ENCODE results near the gene TMEM14C.
"Not testable (repeated sequence)": the region's sequence is repeated elsewhere in the genome, so short reads cannot be mapped to it uniquely, and the experiment has no call there.

The TMEM14C gene

DNA sequence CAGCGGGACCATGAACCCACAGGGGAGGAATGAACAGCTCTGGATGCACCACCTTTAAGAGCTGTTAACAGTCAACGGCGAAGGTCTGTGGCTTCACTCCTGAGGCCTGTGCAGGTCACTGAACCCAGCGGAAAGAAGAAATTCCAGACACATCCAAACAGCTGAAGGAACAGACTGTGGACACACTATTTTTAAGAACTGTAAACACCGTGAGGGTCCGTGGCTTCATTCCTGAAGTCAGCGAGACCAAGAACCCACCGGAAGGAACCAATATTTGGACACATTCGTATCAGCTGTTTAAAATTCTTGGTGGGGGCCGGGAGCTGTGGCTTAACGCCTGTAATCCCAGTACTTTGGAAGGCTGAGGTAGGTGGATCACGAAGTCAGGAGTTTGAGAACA, 19.4 kb downstream of the TMEM14C start:
- TF ChIP-seq, protein P1, sequence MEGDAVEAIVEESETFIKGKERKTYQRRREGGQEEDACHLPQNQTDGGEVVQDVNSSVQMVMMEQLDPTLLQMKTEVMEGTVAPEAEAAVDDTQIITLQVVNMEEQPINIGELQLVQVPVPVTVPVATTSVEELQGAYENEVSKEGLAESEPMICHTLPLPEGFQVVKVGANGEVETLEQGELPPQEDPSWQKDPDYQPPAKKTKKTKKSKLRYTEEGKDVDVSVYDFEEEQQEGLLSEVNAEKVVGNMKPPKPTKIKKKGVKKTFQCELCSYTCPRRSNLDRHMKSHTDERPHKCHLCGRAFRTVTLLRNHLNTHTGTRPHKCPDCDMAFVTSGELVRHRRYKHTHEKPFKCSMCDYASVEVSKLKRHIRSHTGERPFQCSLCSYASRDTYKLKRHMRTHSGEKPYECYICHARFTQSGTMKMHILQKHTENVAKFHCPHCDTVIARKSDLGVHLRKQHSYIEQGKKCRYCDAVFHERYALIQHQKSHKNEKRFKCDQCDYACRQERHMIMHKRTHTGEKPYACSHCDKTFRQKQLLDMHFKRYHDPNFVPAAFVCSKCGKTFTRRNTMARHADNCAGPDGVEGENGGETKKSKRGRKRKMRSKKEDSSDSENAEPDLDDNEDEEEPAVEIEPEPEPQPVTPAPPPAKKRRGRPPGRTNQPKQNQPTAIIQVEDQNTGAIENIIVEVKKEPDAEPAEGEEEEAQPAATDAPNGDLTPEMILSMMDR (IDR thresholded peaks at IDR 0.05; ENCODE audit: control extremely low read depth, extremely low read depth, low read depth, missing control alignments), result no peak
- no peak for DNase-seq (ENCODE audit: extremely low spot score)
- POLR2A ChIA-PET, result no interaction called here
- CTCF ChIA-PET, result interaction anchor here (0.7 to 2.4 kb wide), 5 partner anchors 9 to 21 kb away, joined by 3 to 8 read pairs (median 3); no protein-coding TSS in a partner anchor

- DNase-seq (ENCODE audit: extremely low spot score), result no peak
- ChIA-PET POLR2A (no interaction called here), CTCF (interaction anchor here (1.1 kb wide), 1 partner anchor 31 kb away, joined by 3 read pairs; no protein-coding TSS in a partner anchor)
- TF ChIP-seq, protein P1 (IDR thresholded peaks at IDR 0.05; ENCODE audit: control extremely low read depth, extremely low read depth, low read depth, missing control alignments), result no peak
These were observed 20.6 kb downstream of the TMEM14C start for GRCh38 chr6:10743515-10743914.

DNA sequence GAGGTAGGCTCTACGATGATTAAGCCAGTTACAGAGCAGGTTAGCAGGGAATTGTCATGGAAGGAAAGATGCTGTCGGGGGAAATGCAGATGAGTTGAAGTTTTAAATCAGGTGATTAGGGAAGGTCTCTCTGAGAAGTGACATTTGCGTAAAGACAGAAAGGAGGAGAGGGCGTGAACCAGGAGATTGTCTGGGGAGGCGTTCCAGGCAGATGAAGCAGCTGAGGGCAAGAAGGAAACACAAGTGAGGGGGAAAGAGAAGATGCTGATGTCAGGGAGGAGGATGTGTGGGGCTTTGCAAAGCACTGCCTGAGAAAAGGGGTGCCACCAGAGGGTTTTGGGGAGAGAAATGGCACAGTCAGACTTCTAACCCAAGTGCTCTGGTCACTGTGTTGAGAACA, 22.2 kb downstream of the TMEM14C start:
- TF ChIP-seq, protein P1 (IDR thresholded peaks at IDR 0.05; ENCODE audit: control extremely low read depth, extremely low read depth, low read depth, missing control alignments), result no peak
- DNase-seq (ENCODE audit: extremely low spot score), result no peak
- POLR2A ChIA-PET, result no interaction called here
- CTCF ChIA-PET, result interaction anchor here (6.2 kb wide), 1 partner anchor 13 kb away, joined by 35 read pairs; no protein-coding TSS in a partner anchor

- ChIA-PET POLR2A (interaction anchor here (1.1 kb wide), 1 partner anchor 27 kb away, joined by 8 read pairs; no protein-coding TSS in a partner anchor), CTCF (interaction anchor here (1.0 to 6.2 kb wide), 5 partner anchors 11 to 47 kb away, joined by 3 to 35 read pairs (median 3); partner anchors contain the start of gene TMEM14C)
- TF ChIP-seq, protein P1 (IDR thresholded peaks at IDR 0.05; ENCODE audit: control extremely low read depth, extremely low read depth, low read depth, missing control alignments), result no peak
- no peak for DNase-seq (ENCODE audit: extremely low spot score)
These were observed 24.0 kb downstream of the TMEM14C start for GRCh38 chr6:10746915-10747250.

DNA sequence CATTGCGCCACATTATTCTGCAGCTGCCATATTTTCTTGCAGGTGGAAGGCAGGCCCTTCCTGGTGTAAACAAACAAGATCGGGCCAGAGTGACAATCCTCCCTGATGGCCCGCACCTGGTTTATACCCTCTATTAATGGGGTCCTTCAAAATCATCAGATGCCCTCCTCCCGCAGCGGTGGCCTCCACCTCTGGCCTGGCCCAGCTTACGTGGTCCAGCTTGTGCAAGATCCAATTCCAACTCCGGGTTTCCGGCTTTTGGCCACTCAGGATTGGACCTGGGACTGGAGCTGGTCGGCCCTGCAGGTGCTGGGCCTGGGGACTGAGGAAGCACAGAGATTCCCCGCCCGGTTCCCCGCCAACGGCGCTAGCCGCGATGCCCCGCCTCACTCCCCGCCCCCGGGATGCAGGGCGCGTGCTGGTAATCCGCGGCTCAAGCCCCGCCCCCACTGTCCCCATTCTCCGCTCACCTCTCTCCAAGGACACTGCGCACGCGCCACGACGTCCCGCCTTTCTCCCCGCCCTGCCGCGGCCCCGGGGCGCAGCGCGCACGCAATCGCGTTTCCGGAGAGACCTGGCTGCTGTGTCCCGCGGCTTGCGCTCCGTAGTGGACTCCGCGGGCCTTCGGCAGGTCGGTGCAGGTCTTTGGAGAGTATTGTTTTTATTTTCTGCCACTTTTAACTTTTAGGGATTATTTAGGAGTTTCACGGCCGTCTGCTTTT, 24.5 kb downstream of the TMEM14C start, which contains the start of gene TMEM14B:
Gene TMEM14B, plus strand, starts transcription at position 555 of the 722 bp plus-strand sequence. CDS start 1,441 bp downstream, outside the sequence.
- ChIA-PET POLR2A (interaction anchor here (1.1 kb wide), 1 partner anchor 27 kb away, joined by 8 read pairs; no protein-coding TSS in a partner anchor), CTCF (interaction anchor here (1.3 to 6.2 kb wide), 4 partner anchors 11 to 53 kb away, joined by 3 to 35 read pairs (median 6); partner anchors contain the start of gene TMEM14C)
- TF ChIP-seq, protein P1 (IDR thresholded peaks at IDR 0.05; ENCODE audit: control extremely low read depth, extremely low read depth, low read depth, missing control alignments), result no peak
- peak; percentile 100 for DNase-seq (ENCODE audit: extremely low spot score)

DNA sequence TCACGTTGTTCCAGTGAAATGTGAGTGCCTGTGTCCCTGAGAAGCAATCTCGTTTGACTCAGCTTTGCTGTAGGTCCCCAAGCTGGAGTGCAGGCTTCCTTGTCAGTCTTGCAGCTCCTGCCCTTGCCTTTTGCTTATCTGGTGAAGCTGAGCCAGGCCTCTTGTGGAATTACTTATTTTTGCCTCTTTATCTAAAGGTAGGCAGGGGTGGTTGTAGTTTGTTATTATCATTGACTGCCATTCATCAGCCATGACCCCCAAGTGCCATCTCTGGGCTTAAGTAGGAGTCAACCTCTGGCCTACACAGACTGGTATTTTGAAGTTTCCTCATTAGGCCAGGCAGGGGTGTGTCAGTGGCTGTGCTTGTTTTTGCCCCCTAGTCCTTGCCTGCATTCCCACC, 26.9 kb downstream of the TMEM14C start:
- no peak for DNase-seq (ENCODE audit: extremely low spot score)
- TF ChIP-seq, protein P1 (IDR thresholded peaks at IDR 0.05; ENCODE audit: control extremely low read depth, extremely low read depth, low read depth, missing control alignments), result no peak
- CTCF ChIA-PET, result interaction anchor here (1.5 to 6.2 kb wide), 3 partner anchors 9 to 239 kb away, joined by 5 to 35 read pairs (median 7); no protein-coding TSS in a partner anchor
- POLR2A ChIA-PET, result no interaction called here

DNA sequence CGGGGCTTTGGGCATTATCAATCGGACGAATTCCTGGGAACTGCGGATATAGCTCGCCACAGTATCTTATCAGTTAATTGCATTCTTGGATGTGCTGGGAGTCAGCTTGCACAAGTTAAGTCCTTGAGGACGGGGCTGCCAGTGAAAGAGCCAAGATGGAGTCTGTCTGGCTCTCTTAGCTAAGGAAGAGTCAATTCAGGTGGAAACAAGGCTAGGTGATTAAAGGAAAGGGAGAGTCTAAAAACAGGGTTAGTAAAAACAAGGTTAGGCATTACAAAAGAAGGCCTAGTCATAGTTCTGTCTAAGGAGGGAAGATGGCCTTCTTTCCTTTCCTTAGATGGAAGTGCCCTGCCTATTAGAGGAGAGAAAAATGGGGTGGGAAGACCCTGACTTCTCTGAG, 27.7 kb downstream of the TMEM14C start:
- POLR2A ChIA-PET; DNase-seq (ENCODE audit: extremely low spot score): not testable (repeated sequence)
- CTCF ChIA-PET, result interaction anchor here (6.2 kb wide), 1 partner anchor 8 kb away, joined by 35 read pairs; no protein-coding TSS in a partner anchor

GRCh38 chr6:10751757-10752156, 28.9 kb downstream of the TMEM14C start:
- DNase-seq (ENCODE audit: extremely low spot score); CTCF ChIA-PET; POLR2A ChIA-PET: not testable (repeated sequence)
